KOPT-K1 (cell line): ENCODE measurements around the gene COX6A1.

Source experiments
- H3K27ac ChIP-seq: fragments of 200-600 bp; sonication (generic); 2 replicates; pipeline ENCODE4 v1.5.1; 2016; ENCODE audit warnings: antibody characterized with exemption, mild to moderate bottlenecking, low read depth, low read length; ENCODE audit not compliant: poor library complexity, severe bottlenecking
- H3K36me3 ChIP-seq: fragments of 200-600 bp; sonication (generic); 2 replicates; pipeline ENCODE4 v1.5.1; 2017; ENCODE audit warnings: antibody characterized with exemption, mild to moderate bottlenecking, low read length, moderate library complexity; ENCODE audit not compliant: insufficient read depth
- H3K9me3 ChIP-seq: fragments of 200-600 bp; sonication (generic); 2 replicates; pipeline ENCODE4 v1.5.1; 2017; ENCODE audit warnings: antibody characterized with exemption, low read length, mild to moderate bottlenecking; ENCODE audit not compliant: insufficient read depth, poor library complexity, severe bottlenecking

The COX6A1 gene

DNA sequence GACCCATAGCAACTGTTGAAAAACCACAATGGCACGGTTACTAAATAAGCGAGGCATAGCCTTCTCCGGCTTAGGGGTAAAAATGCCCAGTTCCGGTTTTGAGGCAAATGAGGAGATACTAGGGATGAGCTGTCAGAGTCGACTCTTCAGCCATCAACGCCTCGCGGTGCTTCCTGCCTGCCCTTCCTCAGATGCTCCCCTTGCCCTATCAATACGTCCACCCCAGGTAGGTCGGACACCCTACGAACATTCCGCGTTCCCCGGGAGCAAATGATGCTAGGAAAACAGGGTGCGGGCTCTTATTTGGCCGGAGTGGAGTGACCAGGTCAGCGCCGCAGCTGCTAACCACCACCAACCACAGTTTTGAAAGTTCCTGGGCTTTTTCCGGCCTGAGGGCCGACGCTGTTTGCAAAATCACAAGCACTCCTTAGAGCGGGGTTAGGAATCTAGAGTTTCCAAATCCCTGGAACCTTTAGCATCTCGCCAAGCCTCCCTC is 30.5 kb downstream of the COX6A1 start:
- Histone ChIP-seq H3K27ac (peak overlapping the region; percentile 94), H3K9me3 (no peaks in the 10 kb centered on the region), H3K36me3 (peaks cover 45% of the 10 kb centered on the region)

DNA sequence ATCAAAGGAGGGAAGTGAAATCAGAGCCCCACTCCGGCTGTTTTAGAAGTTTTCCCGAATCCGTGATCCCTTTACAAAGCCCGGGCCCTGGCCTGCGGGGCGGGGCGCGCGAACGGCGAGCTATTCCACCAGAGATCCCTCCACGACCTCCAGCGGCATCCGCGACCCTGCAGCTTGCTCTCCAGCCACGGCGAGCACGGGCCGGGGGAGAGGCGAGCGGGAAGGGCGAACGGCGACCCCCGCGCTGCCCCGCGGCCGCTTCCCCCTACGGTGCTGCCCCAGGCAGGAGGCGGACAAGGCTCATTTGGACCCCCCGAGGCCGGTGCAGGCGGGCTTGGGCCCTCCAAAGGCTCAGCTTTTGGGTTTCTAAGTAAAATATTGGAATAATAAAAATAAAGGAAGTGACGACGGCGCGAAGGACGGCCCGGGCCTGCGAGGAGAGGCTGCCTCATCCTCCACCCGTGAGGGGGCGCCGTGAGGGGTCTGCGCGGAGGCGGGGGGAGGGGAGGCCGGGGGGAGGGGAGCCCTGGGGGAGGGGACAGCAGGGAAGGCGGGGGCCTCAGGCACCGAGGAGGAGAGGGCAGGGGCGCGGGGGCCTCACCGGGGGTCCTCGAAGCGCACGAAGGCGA is 31.0 kb downstream of the COX6A1 start:
- H3K9me3 ChIP-seq: no peaks in the 10 kb centered on the region
- peaks cover 39% of the 10 kb centered on the region for H3K36me3 ChIP-seq
- H3K27ac ChIP-seq: peak overlapping the region; percentile 94

DNA sequence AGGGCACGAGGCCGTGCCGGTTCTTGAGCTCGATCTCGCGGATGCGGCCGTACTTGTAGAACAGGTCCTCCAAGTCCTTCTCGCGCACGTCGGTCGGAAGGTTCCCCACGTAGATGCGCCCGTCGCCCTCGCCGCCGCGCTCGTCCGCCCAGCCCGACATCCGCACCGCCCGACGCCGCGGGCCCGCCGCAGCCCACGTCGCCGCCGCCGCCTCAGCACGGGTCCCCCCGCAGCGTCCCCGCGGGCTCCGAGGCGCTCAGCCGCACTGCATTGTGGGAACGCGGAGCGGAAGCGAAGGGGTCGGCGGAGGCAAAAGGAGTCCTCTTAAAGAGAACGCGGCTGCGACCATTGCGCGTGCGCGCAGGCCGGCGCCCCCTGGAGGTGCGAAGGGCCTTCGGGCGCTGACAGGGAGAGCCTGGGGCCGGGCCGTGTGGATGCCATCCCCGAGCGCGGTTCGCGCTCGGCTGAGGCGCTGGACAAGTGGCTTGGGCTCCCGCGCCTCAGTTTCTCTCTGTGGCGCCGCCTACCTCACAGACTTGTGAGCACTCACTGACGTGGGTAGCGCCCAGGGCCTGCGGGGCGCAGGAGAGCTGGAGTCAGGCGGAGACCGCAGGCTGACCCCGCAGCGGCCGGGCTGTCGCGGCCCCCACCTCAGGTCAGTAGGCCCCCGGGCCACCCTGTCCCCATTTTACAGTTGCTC is 31.7 kb downstream of the COX6A1 start, which contains the start of gene SRSF9:
Gene SRSF9 (minus strand): TSS at position 299 of the 700 bp plus-strand sequence. CDS start 139 bp downstream, at position 160.
- Histone ChIP-seq H3K36me3 (peaks cover 33% of the 10 kb centered on the region), H3K27ac (peak within 1 kb of the TSS; percentile 94), H3K9me3 (no peaks in the 10 kb centered on the region)

GRCh38 chr12:120470150-120470784 is 32.4 kb downstream of the COX6A1 start:
- Histone ChIP-seq H3K36me3 (peaks cover 26% of the 10 kb centered on the region), H3K9me3 (no peaks in the 10 kb centered on the region), H3K27ac (peak overlapping the region; percentile 94)

- H3K27ac ChIP-seq: no peak overlapping the region
- no peaks in the 10 kb centered on the region for H3K9me3 ChIP-seq
- peaks cover 4% of the 10 kb centered on the region for H3K36me3 ChIP-seq
Measured at GRCh38 chr12:120472521-120472920, 34.6 kb downstream of the COX6A1 start.

GRCh38 chr12:120473807-120474615 is 36.1 kb downstream of the COX6A1 start:
- H3K27ac ChIP-seq: no peak overlapping the region
- H3K36me3 ChIP-seq: no peaks in the 10 kb centered on the region
- H3K9me3 ChIP-seq: no peaks in the 10 kb centered on the region

DNA sequence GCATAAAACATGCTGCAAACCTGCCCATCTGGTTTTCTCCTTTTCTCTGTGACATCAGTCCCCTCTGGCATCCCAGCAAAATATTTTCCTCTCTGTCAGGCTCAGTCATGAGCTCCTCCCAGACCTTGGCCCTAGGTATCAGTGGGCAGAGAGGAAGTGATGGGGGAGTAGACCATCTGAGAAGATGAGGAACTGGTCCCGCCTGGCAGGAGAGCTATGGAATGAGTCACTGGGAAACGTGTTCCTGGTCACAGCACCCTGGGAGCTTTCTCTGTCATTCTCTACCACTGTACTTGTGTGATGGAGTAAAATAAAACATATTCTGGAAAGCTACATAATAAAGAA is 36.7 kb downstream of the COX6A1 start:
- Histone ChIP-seq H3K27ac (no peak overlapping the region), H3K36me3 (no peaks in the 10 kb centered on the region), H3K9me3 (no peaks in the 10 kb centered on the region)

DNA sequence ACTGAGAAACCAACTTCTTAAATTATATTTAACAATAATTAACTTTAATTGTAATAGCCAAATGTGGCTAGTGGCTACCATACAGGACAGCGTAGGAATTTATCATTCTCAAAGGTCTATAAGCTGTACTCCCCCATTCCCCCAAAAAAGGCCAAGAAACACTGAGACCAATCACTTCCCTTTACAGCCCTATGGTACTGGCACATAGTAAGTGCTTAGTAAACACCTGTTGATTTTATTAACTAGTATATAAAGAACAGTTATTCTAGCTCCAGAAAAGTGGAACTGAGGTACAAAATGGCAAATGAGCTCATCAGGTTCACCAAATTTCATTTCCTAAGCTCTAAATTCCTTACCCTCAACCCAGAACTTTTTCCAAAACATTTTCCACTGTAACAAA is 37.7 kb downstream of the COX6A1 start:
- Histone ChIP-seq H3K9me3 (no peaks in the 10 kb centered on the region), H3K27ac (no peak overlapping the region), H3K36me3 (no peaks in the 10 kb centered on the region)

DNA sequence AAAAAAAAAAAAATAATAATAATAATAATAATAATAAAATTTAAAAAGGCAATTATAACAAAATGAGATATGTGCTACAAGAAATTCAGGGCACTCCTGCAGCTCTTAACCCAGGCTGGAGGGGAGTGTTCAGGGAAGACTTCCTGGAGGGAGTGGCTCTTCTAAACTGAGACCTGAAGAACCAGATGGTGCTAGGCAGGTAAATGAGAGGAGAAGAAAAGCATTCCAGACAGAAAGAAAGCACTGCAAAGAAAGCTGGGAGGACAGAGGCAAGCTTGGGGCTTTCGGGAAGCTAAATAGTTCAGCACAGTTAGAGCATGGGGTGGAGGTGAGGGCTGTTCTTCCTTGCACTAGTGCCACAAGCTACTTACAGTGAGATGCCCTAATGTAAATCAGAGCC is 41.5 kb downstream of the COX6A1 start:
- Histone ChIP-seq H3K27ac (no peak overlapping the region), H3K36me3 (no peaks in the 10 kb centered on the region), H3K9me3 (no peaks in the 10 kb centered on the region)

- H3K27ac ChIP-seq: peak overlapping the region; percentile 6
- H3K9me3 ChIP-seq: no peaks in the 10 kb centered on the region
- no peaks in the 10 kb centered on the region for H3K36me3 ChIP-seq
Measured at GRCh38 chr12:120480211-120480610, 42.3 kb downstream of the COX6A1 start.

DNA sequence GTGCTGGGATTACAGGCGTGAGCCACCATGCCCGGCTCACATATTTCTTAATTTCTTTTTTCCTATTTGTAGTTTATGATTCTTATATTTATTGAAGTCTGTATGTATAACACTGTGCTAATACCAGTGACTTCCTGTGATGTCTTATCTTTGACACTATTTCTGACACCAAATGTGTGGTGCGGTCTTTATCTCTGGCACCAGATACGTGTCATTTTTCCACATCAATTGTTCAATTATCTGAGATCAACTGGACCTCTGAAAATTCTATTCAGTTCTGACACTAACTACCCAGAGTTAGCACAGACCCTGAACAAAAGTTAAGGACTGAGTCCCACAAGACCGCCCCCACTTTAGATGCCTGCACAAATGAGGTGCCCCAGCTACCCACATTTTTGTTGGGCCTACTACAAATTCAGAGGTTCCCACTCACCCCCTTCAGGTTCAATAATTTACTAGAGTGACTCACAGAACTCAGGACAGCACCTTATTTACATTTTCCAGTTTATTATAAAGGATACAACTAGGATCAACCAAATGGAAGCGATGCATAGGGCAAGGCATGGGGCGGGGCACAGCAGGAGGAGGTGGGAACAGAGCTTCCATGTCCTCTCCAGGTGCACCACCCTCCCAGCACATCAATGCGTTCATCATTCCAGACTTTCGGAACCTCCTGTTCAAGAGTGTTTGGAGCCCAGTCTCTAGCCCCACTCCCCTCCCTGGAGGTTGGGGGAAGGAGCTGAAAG is 43.3 kb downstream of the COX6A1 start:
- Histone ChIP-seq H3K36me3 (no peaks in the 10 kb centered on the region), H3K9me3 (no peaks in the 10 kb centered on the region), H3K27ac (peak overlapping the region; percentile 1)

GRCh38 chr12:120483621-120484020 is 45.7 kb downstream of the COX6A1 start:
- H3K36me3 ChIP-seq: no peaks in the 10 kb centered on the region
- H3K9me3 ChIP-seq: no peaks in the 10 kb centered on the region
- H3K27ac ChIP-seq: no peak overlapping the region

GRCh38 chr12:120485961-120486881 is 48.3 kb downstream of the COX6A1 start:
- Histone ChIP-seq H3K9me3 (no peaks in the 10 kb centered on the region), H3K36me3 (no peaks in the 10 kb centered on the region; the same call in 1 of the 2 replicates), H3K27ac (no peak overlapping the region)
